ENCODE measurements around the gene NCOA6.

The NCOA6 gene

DNA sequence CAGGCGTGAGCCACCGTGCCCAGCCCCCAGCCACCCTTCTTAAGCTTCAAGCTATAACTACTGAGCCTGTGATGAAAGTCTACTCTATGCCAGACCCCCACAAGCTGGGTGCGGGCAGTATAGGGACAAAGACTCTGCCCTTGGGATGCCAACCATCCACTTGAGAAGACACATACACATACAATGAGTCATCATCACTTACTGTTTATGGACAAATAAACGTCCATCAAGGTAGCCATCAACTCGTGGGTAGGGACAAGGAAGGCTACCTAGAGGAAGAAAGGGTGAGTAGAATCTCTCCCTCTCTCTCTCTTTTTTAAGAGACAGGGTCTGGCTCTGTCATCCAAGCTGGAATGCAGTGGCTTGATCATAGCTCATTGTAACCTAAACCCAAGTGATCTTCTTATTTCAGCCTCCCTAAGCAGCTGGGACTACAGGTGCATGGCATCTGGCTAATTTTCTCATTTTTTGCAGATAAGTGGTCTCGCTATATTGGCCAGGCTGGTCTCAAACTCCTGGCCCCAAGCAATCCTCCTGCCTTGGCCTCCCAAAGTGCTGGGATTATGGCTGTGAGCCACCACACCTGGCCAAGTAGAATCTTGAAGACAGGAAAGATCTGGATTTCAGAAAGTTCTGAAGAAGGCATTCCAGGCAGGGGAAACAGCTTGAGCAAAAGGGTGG lies 123.9 kb downstream of the NCOA6 start:
- H3K4me2 ChIP-seq (ENCODE audit: low read length) = no peak overlapping the region
- H3K27ac ChIP-seq (ENCODE audit: low read depth, low read length, poor library complexity, severe bottlenecking) = no peak overlapping the region
- H3K36me3 ChIP-seq (ENCODE audit: insufficient read depth, low read length) = no peaks in the 10 kb centered on the region
- no peaks in the 10 kb centered on the region for H4K20me1 ChIP-seq (ENCODE audit: insufficient read depth, low read length)
- no peaks in the 10 kb centered on the region for H3K27me3 ChIP-seq (ENCODE audit: insufficient read depth, low read length)
- no peaks in the 10 kb centered on the region for H3F3A ChIP-seq (ENCODE audit: insufficient read depth, low read length)
- peaks cover 18% of the 10 kb centered on the region for H3K4me1 ChIP-seq (ENCODE audit: insufficient read depth, low read length, severe bottlenecking)
- no peaks in the 10 kb centered on the region for H3K9me3 ChIP-seq (ENCODE audit: low read length)
- H2AFZ ChIP-seq (ENCODE audit: low read length) = no peak overlapping the region
- H3K4me3 ChIP-seq (ENCODE audit: low read depth, low read length, poor library complexity, severe bottlenecking) = no peak overlapping the region
- no peak overlapping the region for H3K9ac ChIP-seq (ENCODE audit: low read length)
- TF ChIP-seq, protein P1, sequence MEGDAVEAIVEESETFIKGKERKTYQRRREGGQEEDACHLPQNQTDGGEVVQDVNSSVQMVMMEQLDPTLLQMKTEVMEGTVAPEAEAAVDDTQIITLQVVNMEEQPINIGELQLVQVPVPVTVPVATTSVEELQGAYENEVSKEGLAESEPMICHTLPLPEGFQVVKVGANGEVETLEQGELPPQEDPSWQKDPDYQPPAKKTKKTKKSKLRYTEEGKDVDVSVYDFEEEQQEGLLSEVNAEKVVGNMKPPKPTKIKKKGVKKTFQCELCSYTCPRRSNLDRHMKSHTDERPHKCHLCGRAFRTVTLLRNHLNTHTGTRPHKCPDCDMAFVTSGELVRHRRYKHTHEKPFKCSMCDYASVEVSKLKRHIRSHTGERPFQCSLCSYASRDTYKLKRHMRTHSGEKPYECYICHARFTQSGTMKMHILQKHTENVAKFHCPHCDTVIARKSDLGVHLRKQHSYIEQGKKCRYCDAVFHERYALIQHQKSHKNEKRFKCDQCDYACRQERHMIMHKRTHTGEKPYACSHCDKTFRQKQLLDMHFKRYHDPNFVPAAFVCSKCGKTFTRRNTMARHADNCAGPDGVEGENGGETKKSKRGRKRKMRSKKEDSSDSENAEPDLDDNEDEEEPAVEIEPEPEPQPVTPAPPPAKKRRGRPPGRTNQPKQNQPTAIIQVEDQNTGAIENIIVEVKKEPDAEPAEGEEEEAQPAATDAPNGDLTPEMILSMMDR (IDR thresholded peaks at IDR 0.05; ENCODE audit: low read length) = no peak
- TF ChIP-seq EZH2 (IDR thresholded peaks at IDR 0.05; ENCODE audit: borderline replicate concordance, low read length) = no peak
- H3K9me2 ChIP-seq (ENCODE audit: low read depth, low read length) = no peaks in the 10 kb centered on the region
- H3K79me2 ChIP-seq (ENCODE audit: insufficient read depth, low read length) = no peaks in the 10 kb centered on the region

DNA sequence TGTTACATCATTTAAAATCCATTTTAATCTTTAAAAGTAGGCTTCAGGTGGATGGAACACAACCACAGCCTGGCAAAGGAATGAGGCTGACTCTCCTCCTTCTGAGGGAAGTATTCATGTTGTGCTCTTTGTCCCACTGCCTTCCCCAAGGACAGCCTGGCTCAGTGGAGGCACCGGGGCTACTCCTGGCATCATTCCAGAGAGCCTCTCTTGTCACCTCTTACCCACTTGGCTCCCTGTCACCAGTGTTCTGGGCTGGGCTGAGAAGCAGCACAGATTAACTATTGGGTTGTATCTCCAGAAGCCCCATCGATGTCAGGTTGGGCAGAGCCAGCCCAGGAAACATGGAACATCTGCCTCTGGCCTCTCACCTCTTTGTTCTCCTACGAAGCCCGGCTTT lies 132.0 kb downstream of the NCOA6 start:
- Histone ChIP-seq H3K9me2 (ENCODE audit: low read depth, low read length) (no peaks in the 10 kb centered on the region), H3K9me3 (ENCODE audit: low read length) (no peaks in the 10 kb centered on the region), H3K27me3 (ENCODE audit: insufficient read depth, low read length) (no peaks in the 10 kb centered on the region), H2AFZ (ENCODE audit: low read length) (no peak overlapping the region), H4K20me1 (ENCODE audit: insufficient read depth, low read length) (no peaks in the 10 kb centered on the region), H3K27ac (ENCODE audit: low read depth, low read length, poor library complexity, severe bottlenecking) (no peak overlapping the region), H3K79me2 (ENCODE audit: insufficient read depth, low read length) (no peaks in the 10 kb centered on the region), H3K4me1 (ENCODE audit: insufficient read depth, low read length, severe bottlenecking) (no peaks in the 10 kb centered on the region), H3F3A (ENCODE audit: insufficient read depth, low read length) (no peaks in the 10 kb centered on the region), H3K4me2 (ENCODE audit: low read length) (no peak overlapping the region), H3K4me3 (ENCODE audit: low read depth, low read length, poor library complexity, severe bottlenecking) (no peak overlapping the region), H3K9ac (ENCODE audit: low read length) (no peak overlapping the region), H3K36me3 (ENCODE audit: insufficient read depth, low read length) (no peaks in the 10 kb centered on the region)
- TF ChIP-seq, protein P1 (IDR thresholded peaks at IDR 0.05; ENCODE audit: low read length) = no peak
- no peak for TF ChIP-seq EZH2 (IDR thresholded peaks at IDR 0.05; ENCODE audit: borderline replicate concordance, low read length)

DNA sequence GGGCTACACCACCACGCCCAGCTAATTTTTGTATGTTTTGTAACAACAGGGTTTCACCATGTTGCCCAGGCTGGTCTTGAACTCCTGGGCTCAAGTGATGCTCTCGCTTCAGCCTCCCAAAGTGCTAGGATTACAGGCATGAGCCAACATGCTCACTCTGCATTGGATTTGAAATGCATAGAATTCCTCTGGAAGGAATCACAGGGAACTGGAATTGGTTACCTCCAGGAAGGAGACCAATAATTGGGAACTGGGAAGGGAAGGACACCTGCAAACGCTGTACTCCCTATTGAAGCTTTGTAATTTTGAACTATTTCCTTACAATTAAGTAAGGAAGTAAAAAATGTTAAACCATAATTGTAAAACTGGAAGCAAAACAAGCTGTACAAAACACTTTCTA lies 133.6 kb downstream of the NCOA6 start:
- TF ChIP-seq, protein P1 (IDR thresholded peaks at IDR 0.05; ENCODE audit: low read length) = no peak
- no peak for TF ChIP-seq EZH2 (IDR thresholded peaks at IDR 0.05; ENCODE audit: borderline replicate concordance, low read length)
- no peak overlapping the region for H3K27ac ChIP-seq (ENCODE audit: low read depth, low read length, poor library complexity, severe bottlenecking)
- no peaks in the 10 kb centered on the region for H3K36me3 ChIP-seq (ENCODE audit: insufficient read depth, low read length)
- H3K27me3 ChIP-seq (ENCODE audit: insufficient read depth, low read length) = no peaks in the 10 kb centered on the region
- H3K9me2 ChIP-seq (ENCODE audit: low read depth, low read length) = no peaks in the 10 kb centered on the region
- no peaks in the 10 kb centered on the region for H3K9me3 ChIP-seq (ENCODE audit: low read length)
- no peak overlapping the region for H3K4me2 ChIP-seq (ENCODE audit: low read length)
- H3F3A ChIP-seq (ENCODE audit: insufficient read depth, low read length) = no peaks in the 10 kb centered on the region
- no peaks in the 10 kb centered on the region for H3K79me2 ChIP-seq (ENCODE audit: insufficient read depth, low read length)
- H3K4me1 ChIP-seq (ENCODE audit: insufficient read depth, low read length, severe bottlenecking) = no peaks in the 10 kb centered on the region
- H3K9ac ChIP-seq (ENCODE audit: low read length) = no peak overlapping the region
- H2AFZ ChIP-seq (ENCODE audit: low read length) = no peak overlapping the region
- H4K20me1 ChIP-seq (ENCODE audit: insufficient read depth, low read length) = no peaks in the 10 kb centered on the region
- H3K4me3 ChIP-seq (ENCODE audit: low read depth, low read length, poor library complexity, severe bottlenecking) = no peak overlapping the region
